Epithelial cell of esophagus (primary cell): Measurements from ENCODE around the gene SDSL.

ENCODE experiments used
- DNase-seq: peaks from one replicate; pipeline ENCODE4 v3.0.0; 2010; ENCODE audit warnings: low read depth
- H3K4me3 ChIP-seq: 2 replicates; pipeline ENCODE4 v1.5.1; 2011; ENCODE audit warnings: mild to moderate bottlenecking, low read length, control low read depth
- CTCF ChIP-seq: IDR thresholded peaks from 2 replicates; pipeline ENCODE4 v1.5.1; 2011; ENCODE audit warnings: low read depth, mild to moderate bottlenecking, low read length, control low read depth, inconsistent platforms; ENCODE audit not compliant: insufficient read depth; ENCODE audit errors: missing control alignments

SDSL gene

GRCh38 chr12:113438523-113439300 lies 16.5 kb downstream of the SDSL start:
- H3K4me3 ChIP-seq, result no peak overlapping the region
- TF ChIP-seq CTCF, result no peak
- no peak for DNase-seq

GRCh38 chr12:113439301-113439597 lies 17.1 kb downstream of the SDSL start:
- H3K4me3 ChIP-seq, result no peak overlapping the region
- no peak for DNase-seq
- no peak for TF ChIP-seq CTCF

GRCh38 chr12:113439606-113440030 lies 17.4 kb downstream of the SDSL start:
- peak; percentile 69 for TF ChIP-seq CTCF
- no peak overlapping the region for H3K4me3 ChIP-seq
- peak; percentile 43 for DNase-seq

GRCh38 chr12:113440336-113440735 lies 18.2 kb downstream of the SDSL start:
- TF ChIP-seq CTCF, result no peak
- H3K4me3 ChIP-seq, result no peak overlapping the region
- no peak for DNase-seq

GRCh38 chr12:113440947-113441782 lies 19.0 kb downstream of the SDSL start:
- no peak for TF ChIP-seq CTCF
- no peak overlapping the region for H3K4me3 ChIP-seq
- DNase-seq, result no peak

- DNase-seq, result no peak
- TF ChIP-seq CTCF, result no peak
- H3K4me3 ChIP-seq, result no peak overlapping the region
Observed at GRCh38 chr12:113443030-113443539, 20.9 kb downstream of the SDSL start.
